Measurements from ENCODE around the gene PRR35. TPM values are rescaled to one million over a fixed set of nuclear protein-coding genes. Genes with fewer than 3 reads are reported as not detected.

PRR35 gene
- total RNA-seq (2014; rRNA removed; shearing (Covaris generic); ENCODE audit: low replicate concordance): not detected in 2 replicates

- Histone ChIP-seq H2AFZ (ENCODE audit: low read length) (no peak within 1 kb of the TSS), H3K36me3 (ENCODE audit: insufficient read depth, low read length) (no peaks in the 10 kb centered on the region), H3K9me3 (ENCODE audit: low read length) (no peaks in the 10 kb centered on the region), H3K4me3 (ENCODE audit: low read length) (no peak within 1 kb of the TSS), H3K4me2 (ENCODE audit: low read depth, low read length, poor library complexity, severe bottlenecking) (no peak within 1 kb of the TSS), H3K27ac (ENCODE audit: low read length) (no peak within 1 kb of the TSS), H3K27me3 (ENCODE audit: low read length) (no peaks in the 10 kb centered on the region), H3K9ac (ENCODE audit: low read length) (no peak within 1 kb of the TSS), H3K9me2 (replicated peaks; ENCODE audit: insufficient read depth, low read length) (no peaks in the 10 kb centered on the region), H3K79me2 (ENCODE audit: low read length) (no peaks in the 10 kb centered on the region), H4K20me1 (ENCODE audit: insufficient read depth, low read depth, low read length) (0 out of 2 replicates have a peak, but pooled peaks cover 4% of the 10 kb centered on the region), H3K4me1 (ENCODE audit: low read length) (peaks cover 29% of the 10 kb centered on the region)
- no peak for DNase-seq
Measured at GRCh38 chr16:560204-560700, at the start of gene PRR35. Gene PRR35, plus strand, starts transcription at chr16:560394. Its CDS starts 2,901 bp downstream, at chr16:563295.

GRCh38 chr16:512802-513201 lies 47.4 kb upstream of the PRR35 start:
- Histone ChIP-seq H2AFZ (ENCODE audit: low read length) (no peak overlapping the region), H3K9me2 (replicated peaks; ENCODE audit: insufficient read depth, low read length) (no peaks in the 10 kb centered on the region)

GRCh38 chr16:513950-514349 lies 46.2 kb upstream of the PRR35 start:
- Histone ChIP-seq H3K9me2 (replicated peaks; ENCODE audit: insufficient read depth, low read length) (no peaks in the 10 kb centered on the region), H3K4me1 (ENCODE audit: low read length) (no peaks in the 10 kb centered on the region), H3K9me3 (ENCODE audit: low read length) (no peaks in the 10 kb centered on the region), H3K4me2 (ENCODE audit: low read depth, low read length, poor library complexity, severe bottlenecking) (no peak overlapping the region), H3K9ac (ENCODE audit: low read length) (no peak overlapping the region), H3K4me3 (ENCODE audit: low read length) (no peak overlapping the region), H3K27ac (ENCODE audit: low read length) (no peak overlapping the region), H2AFZ (ENCODE audit: low read length) (no peak overlapping the region), H3K36me3 (ENCODE audit: insufficient read depth, low read length) (no peaks in the 10 kb centered on the region), H4K20me1 (ENCODE audit: insufficient read depth, low read depth, low read length) (no peaks in the 10 kb centered on the region), H3K79me2 (ENCODE audit: low read length) (no peaks in the 10 kb centered on the region), H3K27me3 (ENCODE audit: low read length) (no peaks in the 10 kb centered on the region)
- no peak for DNase-seq

More at GRCh38 chr16:512802-513201, 47.4 kb upstream of the PRR35 start:
- no peaks in the 10 kb centered on the region for H3K4me1 ChIP-seq (ENCODE audit: low read length)
- H3K36me3 ChIP-seq (ENCODE audit: insufficient read depth, low read length): no peaks in the 10 kb centered on the region
- no peaks in the 10 kb centered on the region for H3K9me3 ChIP-seq (ENCODE audit: low read length)
- no peak overlapping the region for H3K4me2 ChIP-seq (ENCODE audit: low read depth, low read length, poor library complexity, severe bottlenecking)
- no peaks in the 10 kb centered on the region for H3K79me2 ChIP-seq (ENCODE audit: low read length)
- H3K27me3 ChIP-seq (ENCODE audit: low read length): no peaks in the 10 kb centered on the region
- H3K9ac ChIP-seq (ENCODE audit: low read length): no peak overlapping the region
- DNase-seq: no peak
- H4K20me1 ChIP-seq (ENCODE audit: insufficient read depth, low read depth, low read length): no peaks in the 10 kb centered on the region
- H3K27ac ChIP-seq (ENCODE audit: low read length): no peak overlapping the region
- no peak overlapping the region for H3K4me3 ChIP-seq (ENCODE audit: low read length)

- H3K27ac ChIP-seq (ENCODE audit: low read length): no peak overlapping the region
- no peaks in the 10 kb centered on the region for H3K9me2 ChIP-seq (replicated peaks; ENCODE audit: insufficient read depth, low read length)
- no peaks in the 10 kb centered on the region for H3K9me3 ChIP-seq (ENCODE audit: low read length)
- no peak overlapping the region for H2AFZ ChIP-seq (ENCODE audit: low read length)
- H3K9ac ChIP-seq (ENCODE audit: low read length): no peak overlapping the region
- no peaks in the 10 kb centered on the region for H3K79me2 ChIP-seq (ENCODE audit: low read length)
- H3K36me3 ChIP-seq (ENCODE audit: insufficient read depth, low read length): no peaks in the 10 kb centered on the region
- DNase-seq: no peak
- H3K4me3 ChIP-seq (ENCODE audit: low read length): no peak overlapping the region
- no peaks in the 10 kb centered on the region for H4K20me1 ChIP-seq (ENCODE audit: insufficient read depth, low read depth, low read length)
- no peaks in the 10 kb centered on the region for H3K4me1 ChIP-seq (ENCODE audit: low read length)
- no peaks in the 10 kb centered on the region for H3K27me3 ChIP-seq (ENCODE audit: low read length)
- H3K4me2 ChIP-seq (ENCODE audit: low read depth, low read length, poor library complexity, severe bottlenecking): no peak overlapping the region
Measured at GRCh38 chr16:515175-515938, 44.8 kb upstream of the PRR35 start.

GRCh38 chr16:515939-516226 lies 44.3 kb upstream of the PRR35 start:
- H3K79me2 ChIP-seq (ENCODE audit: low read length): no peaks in the 10 kb centered on the region
- H4K20me1 ChIP-seq (ENCODE audit: insufficient read depth, low read depth, low read length): no peaks in the 10 kb centered on the region
- no peaks in the 10 kb centered on the region for H3K36me3 ChIP-seq (ENCODE audit: insufficient read depth, low read length)
- H3K9me2 ChIP-seq (replicated peaks; ENCODE audit: insufficient read depth, low read length): no peaks in the 10 kb centered on the region
- no peak for DNase-seq
- H3K4me2 ChIP-seq (ENCODE audit: low read depth, low read length, poor library complexity, severe bottlenecking): no peak overlapping the region
- no peaks in the 10 kb centered on the region for H3K27me3 ChIP-seq (ENCODE audit: low read length)
- no peak overlapping the region for H3K9ac ChIP-seq (ENCODE audit: low read length)
- no peaks in the 10 kb centered on the region for H3K9me3 ChIP-seq (ENCODE audit: low read length)
- H3K4me3 ChIP-seq (ENCODE audit: low read length): no peak overlapping the region
- no peak overlapping the region for H2AFZ ChIP-seq (ENCODE audit: low read length)
- H3K4me1 ChIP-seq (ENCODE audit: low read length): no peaks in the 10 kb centered on the region
- no peak overlapping the region for H3K27ac ChIP-seq (ENCODE audit: low read length)

- no peak overlapping the region for H3K9ac ChIP-seq (ENCODE audit: low read length)
- H3K4me1 ChIP-seq (ENCODE audit: low read length): no peaks in the 10 kb centered on the region
- H3K27ac ChIP-seq (ENCODE audit: low read length): no peak overlapping the region
- H3K9me2 ChIP-seq (replicated peaks; ENCODE audit: insufficient read depth, low read length): no peaks in the 10 kb centered on the region
- no peaks in the 10 kb centered on the region for H3K9me3 ChIP-seq (ENCODE audit: low read length)
- H3K4me3 ChIP-seq (ENCODE audit: low read length): no peak overlapping the region
- no peak for DNase-seq
- H4K20me1 ChIP-seq (ENCODE audit: insufficient read depth, low read depth, low read length): no peaks in the 10 kb centered on the region
- H2AFZ ChIP-seq (ENCODE audit: low read length): no peak overlapping the region
- no peaks in the 10 kb centered on the region for H3K36me3 ChIP-seq (ENCODE audit: insufficient read depth, low read length)
- no peaks in the 10 kb centered on the region for H3K79me2 ChIP-seq (ENCODE audit: low read length)
- H3K27me3 ChIP-seq (ENCODE audit: low read length): no peaks in the 10 kb centered on the region
- H3K4me2 ChIP-seq (ENCODE audit: low read depth, low read length, poor library complexity, severe bottlenecking): no peak overlapping the region
Measured at GRCh38 chr16:516301-516700, 43.9 kb upstream of the PRR35 start.

GRCh38 chr16:518858-519257 lies 41.3 kb upstream of the PRR35 start:
- no peaks in the 10 kb centered on the region for H3K79me2 ChIP-seq (ENCODE audit: low read length)
- H2AFZ ChIP-seq (ENCODE audit: low read length): no peak overlapping the region
- H3K27ac ChIP-seq (ENCODE audit: low read length): no peak overlapping the region
- H3K4me1 ChIP-seq (ENCODE audit: low read length): no peaks in the 10 kb centered on the region
- H3K4me2 ChIP-seq (ENCODE audit: low read depth, low read length, poor library complexity, severe bottlenecking): no peak overlapping the region
- DNase-seq: no peak
- no peaks in the 10 kb centered on the region for H4K20me1 ChIP-seq (ENCODE audit: insufficient read depth, low read depth, low read length)
- H3K9me2 ChIP-seq (replicated peaks; ENCODE audit: insufficient read depth, low read length): no peaks in the 10 kb centered on the region
- no peak overlapping the region for H3K4me3 ChIP-seq (ENCODE audit: low read length)
- H3K27me3 ChIP-seq (ENCODE audit: low read length): no peaks in the 10 kb centered on the region
- H3K9me3 ChIP-seq (ENCODE audit: low read length): no peaks in the 10 kb centered on the region
- H3K9ac ChIP-seq (ENCODE audit: low read length): no peak overlapping the region
- no peaks in the 10 kb centered on the region for H3K36me3 ChIP-seq (ENCODE audit: insufficient read depth, low read length)

GRCh38 chr16:519425-519824 lies 40.8 kb upstream of the PRR35 start:
- H3K27me3 ChIP-seq (ENCODE audit: low read length): no peaks in the 10 kb centered on the region
- H3K36me3 ChIP-seq (ENCODE audit: insufficient read depth, low read length): no peaks in the 10 kb centered on the region
- H3K79me2 ChIP-seq (ENCODE audit: low read length): no peaks in the 10 kb centered on the region
- no peak overlapping the region for H3K27ac ChIP-seq (ENCODE audit: low read length)
- no peaks in the 10 kb centered on the region for H4K20me1 ChIP-seq (ENCODE audit: insufficient read depth, low read depth, low read length)
- no peak overlapping the region for H3K9ac ChIP-seq (ENCODE audit: low read length)
- no peak overlapping the region for H2AFZ ChIP-seq (ENCODE audit: low read length)
- no peaks in the 10 kb centered on the region for H3K9me3 ChIP-seq (ENCODE audit: low read length)
- H3K4me3 ChIP-seq (ENCODE audit: low read length): no peak overlapping the region
- no peak overlapping the region for H3K4me2 ChIP-seq (ENCODE audit: low read depth, low read length, poor library complexity, severe bottlenecking)
- no peak for DNase-seq
- H3K4me1 ChIP-seq (ENCODE audit: low read length): no peaks in the 10 kb centered on the region
- H3K9me2 ChIP-seq (replicated peaks; ENCODE audit: insufficient read depth, low read length): no peaks in the 10 kb centered on the region
